Right ventricle myocardium inferior (tissue), 1 donor: Measurements from ENCODE around the gene CDCA8. TPM values are rescaled to one million over a fixed set of nuclear protein-coding genes. Genes with fewer than 3 reads are reported as not detected.

Source experiments
- ATAC-seq: fragments of 200-7000 bp; cut with Tn5 transposase; one replicate; pipeline ENCODE4 v1.9.1; 2020; ENCODE audit warnings: mild to moderate bottlenecking, moderate library complexity
- DNase-seq: peaks from one replicate; pipeline ENCODE4 v3.0.0; 2021; ENCODE audit errors: missing footprints
- intact Hi-C: fragments of 100-400 bp; cut with DNase I; formaldehyde crosslinking; loops from one replicate; pipeline ENCODE4 v1.11.0; 2022
- long read RNA-seq: library from polyadenylated mRNA; unstranded; transcript quantifications from one replicate; pipeline ENCODE4 v2.0.0, GENCODE V29; 2021
- total RNA-seq: library from RNA; stranded (reverse); fragmentation: NEBNext Ultra II Directional; extraction: Animal tissue kit (Norgen Biotek cat#: 25700); gene quantifications from one replicate; pipeline ENCODE4 v1.2.1, GENCODE V29; 2021
- donor health status: DM: no; HTN: yes; CAD: no; lungs with severe emphysema.

CDCA8 gene
- total RNA-seq: 0.60 TPM
- long read RNA-seq: 0 reads

DNA sequence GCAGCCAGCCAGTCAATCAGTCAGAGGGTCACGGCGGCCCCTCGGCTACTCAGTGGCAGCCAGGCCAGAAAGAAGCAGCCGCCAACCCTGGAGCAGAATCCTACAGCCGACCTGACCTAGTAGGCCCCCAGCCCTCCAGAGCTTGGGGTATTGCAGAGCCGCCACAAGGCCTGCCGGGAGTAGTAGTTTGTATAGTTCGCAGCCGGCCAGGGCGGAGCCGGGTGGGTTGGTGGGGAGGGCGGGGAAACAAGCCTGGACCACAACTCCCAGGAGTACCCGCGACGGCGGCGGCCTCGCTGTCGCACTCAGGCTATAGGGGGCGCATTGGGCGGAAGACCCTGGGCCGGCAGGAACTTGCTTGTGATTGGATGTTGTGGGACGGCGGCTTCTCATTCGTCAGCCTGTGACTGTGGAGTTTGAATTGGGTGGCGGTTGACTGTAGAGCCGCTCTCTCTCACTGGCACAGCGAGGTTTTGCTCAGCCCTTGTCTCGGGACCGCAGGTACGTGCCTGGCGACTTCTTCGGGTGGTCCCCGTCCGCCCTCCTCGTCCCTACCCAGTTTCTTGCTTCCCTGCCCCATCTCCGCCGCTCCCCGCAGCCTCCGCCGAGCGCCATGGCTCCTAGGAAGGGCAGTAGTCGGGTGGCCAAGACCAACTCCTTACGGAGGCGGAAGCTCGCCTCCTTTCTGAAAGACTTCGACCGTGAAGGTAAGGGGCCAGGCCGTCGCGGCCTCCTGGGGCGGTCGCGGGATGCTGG is at the start of gene CDCA8:
Gene CDCA8, plus strand, starts transcription at position 439 of the 756 bp plus-strand sequence. Its CDS starts 175 bp downstream, at position 614.
- intact Hi-C loops: loop anchor here (5.0 kb wide), 3 partner anchors 115 to 240 kb away; partner anchors contain the start of genes C1orf122 and YRDC
- DNase-seq: peak; percentile 99
- ATAC-seq: peak; percentile 97

DNA sequence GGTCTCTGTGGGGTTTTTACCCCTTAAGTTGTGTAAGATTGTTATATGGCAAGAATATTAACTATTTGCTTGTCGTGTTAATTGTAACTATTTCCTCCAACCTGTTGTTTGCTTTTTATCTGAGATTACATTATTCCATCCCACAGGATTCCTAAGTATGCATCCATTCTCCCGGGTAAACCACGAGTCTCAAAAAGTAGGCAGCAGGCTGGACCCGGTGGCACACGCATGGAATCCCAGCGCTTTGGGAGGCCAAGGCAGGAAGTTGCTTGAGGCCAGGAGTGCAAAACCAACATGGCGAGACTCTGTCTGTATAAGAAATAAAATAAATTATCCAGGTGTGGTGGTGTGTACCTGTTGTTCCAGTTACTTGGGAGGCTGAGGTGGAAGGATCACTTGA is 45.0 kb upstream of the CDCA8 start:
- ATAC-seq (no peak), DNase-seq (no peak)
- intact Hi-C loops: no loop called here

DNA sequence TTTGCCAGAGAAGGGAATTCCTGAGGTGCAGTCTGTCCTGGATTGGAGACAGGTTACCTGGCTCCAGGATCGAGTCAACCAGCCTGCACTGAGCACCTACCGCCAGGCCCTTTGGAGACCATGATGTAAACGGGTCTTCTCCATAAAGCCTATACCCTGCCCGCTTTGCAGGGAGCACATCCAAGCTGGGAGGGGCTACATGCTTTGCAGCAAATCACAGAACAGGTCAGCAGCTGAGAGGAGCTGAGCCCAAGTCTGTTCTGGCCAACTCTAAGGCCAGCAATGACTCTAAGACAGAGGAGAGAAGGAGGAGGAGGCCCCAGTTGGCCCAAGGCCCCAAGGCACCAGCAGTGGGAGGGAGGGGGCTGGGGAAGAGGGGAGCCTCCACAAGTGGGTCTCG is 42.1 kb upstream of the CDCA8 start:
- ATAC-seq (no peak), DNase-seq (no peak)

DNA sequence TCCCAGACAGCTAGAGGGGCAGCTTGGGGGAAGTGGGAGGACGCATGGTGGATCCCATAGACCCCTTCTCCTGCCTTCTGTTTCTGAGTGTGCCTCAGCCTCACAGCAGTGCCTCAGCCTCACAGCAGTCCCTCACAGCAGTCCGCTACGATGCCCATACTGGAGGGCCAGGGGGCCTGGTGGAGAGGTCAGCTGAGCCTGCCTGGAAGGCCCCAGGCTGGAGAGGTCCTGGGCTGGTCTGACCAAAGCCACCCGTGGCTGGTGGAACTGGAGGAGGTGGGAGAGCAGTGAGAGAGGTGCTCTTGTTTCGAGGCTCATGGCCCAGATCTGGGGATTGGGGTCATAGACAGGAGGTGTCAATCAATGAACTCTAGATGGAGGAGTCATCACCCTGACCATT is 41.6 kb upstream of the CDCA8 start:
- ATAC-seq: no peak
- intact Hi-C loops: no loop called here
- DNase-seq: no peak

More for the DNA sequence above, 42.1 kb upstream of the CDCA8 start:
- intact Hi-C loops: no loop called here

DNA sequence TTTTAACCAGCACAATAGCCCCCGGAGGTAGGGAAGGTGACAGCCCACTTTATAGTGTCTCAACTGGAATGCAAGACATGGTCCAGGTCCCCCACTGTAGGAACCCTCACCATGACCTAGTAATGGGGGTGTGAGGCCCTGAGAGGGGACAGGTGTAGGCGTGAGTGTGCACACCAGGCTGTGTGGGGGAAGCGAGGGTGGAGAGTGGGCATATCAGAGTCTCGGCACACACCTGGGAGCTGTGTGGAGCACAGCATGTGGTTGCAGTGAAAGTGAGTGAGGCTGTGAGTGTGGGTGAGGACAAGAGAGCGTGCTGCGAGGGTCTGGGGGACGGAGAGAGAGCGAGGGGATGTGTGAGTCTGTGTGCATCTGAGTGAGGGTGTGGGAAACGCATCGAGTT is 40.5 kb upstream of the CDCA8 start:
- intact Hi-C loops: no loop called here
- DNase-seq: no peak
- no peak for ATAC-seq

DNA sequence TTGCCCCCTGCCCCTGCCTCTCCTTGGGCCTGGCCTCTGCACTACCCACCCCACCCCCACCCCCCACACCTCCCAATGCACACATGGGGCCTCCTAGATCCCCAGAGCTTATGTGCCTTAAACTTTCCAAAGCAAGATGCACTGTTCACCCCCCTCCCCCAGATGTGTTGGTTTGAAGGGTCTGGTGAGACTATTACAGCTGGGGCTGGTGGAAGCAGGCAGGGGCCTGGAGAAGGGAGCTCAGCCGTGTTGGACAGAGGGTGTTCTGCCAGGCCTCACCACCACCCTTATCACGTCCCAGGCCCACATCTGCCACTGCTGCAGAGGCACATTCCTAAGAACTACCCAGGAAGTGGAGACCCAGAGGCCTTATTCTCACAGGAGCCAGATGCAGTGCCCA is 39.3 kb upstream of the CDCA8 start:
- ATAC-seq (no peak), DNase-seq (no peak)
- intact Hi-C loops: no loop called here

DNA sequence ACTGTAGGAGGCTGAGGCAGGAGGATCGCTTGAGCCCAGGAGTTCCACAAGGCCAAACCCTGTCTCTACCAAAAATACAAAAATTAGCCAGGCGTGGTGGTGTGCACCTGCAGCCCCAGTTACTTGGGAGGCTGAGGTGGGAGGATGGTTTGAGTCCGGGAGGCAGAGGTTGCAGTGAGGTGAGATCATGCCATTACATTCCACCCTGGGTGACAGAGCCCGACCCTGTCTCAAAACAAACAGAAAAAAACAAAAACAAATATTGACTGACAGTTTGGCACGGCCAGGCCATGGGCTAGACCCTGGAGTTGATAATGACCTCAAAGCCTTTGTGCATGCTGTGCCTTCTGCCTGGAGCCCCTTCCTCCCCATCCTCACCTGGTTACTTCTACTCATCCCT is 38.4 kb upstream of the CDCA8 start:
- DNase-seq (no peak), ATAC-seq (no peak)
- intact Hi-C loops: no loop called here

DNA sequence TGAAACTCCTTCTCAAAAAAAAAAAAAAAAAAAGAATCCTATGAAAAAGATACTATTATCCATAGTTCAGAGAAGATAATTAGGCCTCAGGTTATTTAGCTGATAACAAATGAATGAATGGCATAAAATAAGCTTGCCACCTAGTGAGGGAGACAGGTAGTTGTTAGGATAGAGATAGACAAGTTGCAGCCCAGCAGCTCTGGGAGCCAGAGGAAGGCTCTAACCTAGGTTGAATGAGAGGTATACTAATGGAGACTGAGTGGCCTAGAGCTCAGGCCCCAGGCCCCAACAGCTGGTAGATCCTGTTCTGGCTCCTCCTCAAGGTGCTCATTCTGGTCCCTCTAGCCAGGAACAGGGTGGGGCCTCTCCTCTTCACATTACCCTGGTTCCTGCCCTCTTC is 37.0 kb upstream of the CDCA8 start:
- ATAC-seq (no peak), DNase-seq (no peak)
- intact Hi-C loops: no loop called here

DNA sequence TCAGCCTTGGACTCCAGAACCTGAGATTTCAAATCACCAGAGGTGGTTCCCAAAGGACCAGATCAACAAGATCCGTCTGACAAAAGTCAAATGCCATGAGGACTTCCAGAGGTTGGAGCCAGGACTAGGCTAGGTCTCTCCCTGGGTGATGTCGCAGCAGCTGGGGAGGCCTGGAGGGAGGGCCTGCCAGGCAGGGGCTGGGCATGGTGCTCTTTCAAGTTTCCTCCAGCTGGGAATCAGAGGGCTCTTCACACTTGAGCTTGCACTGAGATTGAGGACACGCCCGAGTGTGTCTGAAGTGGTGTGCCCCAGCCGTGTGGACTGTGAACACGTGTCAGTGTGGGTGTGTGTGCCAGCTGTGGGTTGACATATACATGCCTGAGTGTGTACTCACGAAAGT is 36.3 kb upstream of the CDCA8 start:
- intact Hi-C loops: no loop called here
- ATAC-seq: no peak
- DNase-seq: no peak

DNA sequence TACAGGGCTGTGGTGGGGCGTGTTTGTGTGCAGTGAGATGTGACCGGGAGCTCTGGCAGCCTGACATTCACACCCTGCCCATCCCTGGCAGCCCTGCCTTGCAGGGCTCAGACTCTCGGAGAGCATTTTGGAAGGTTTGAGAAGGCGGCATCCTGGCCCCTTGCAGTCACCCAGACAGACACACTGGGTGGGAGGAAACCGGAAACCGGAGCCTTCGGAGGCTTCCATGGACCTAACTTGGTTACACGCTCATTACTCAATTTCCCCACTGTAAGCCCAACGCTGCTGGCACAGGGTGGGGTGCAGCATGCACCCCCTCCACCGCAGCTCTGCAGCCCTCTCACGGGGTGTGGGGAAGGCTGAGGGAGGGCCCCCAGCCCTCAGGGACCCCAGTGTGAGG is 35.4 kb upstream of the CDCA8 start:
- ATAC-seq: no peak
- intact Hi-C loops: no loop called here
- no peak for DNase-seq

DNA sequence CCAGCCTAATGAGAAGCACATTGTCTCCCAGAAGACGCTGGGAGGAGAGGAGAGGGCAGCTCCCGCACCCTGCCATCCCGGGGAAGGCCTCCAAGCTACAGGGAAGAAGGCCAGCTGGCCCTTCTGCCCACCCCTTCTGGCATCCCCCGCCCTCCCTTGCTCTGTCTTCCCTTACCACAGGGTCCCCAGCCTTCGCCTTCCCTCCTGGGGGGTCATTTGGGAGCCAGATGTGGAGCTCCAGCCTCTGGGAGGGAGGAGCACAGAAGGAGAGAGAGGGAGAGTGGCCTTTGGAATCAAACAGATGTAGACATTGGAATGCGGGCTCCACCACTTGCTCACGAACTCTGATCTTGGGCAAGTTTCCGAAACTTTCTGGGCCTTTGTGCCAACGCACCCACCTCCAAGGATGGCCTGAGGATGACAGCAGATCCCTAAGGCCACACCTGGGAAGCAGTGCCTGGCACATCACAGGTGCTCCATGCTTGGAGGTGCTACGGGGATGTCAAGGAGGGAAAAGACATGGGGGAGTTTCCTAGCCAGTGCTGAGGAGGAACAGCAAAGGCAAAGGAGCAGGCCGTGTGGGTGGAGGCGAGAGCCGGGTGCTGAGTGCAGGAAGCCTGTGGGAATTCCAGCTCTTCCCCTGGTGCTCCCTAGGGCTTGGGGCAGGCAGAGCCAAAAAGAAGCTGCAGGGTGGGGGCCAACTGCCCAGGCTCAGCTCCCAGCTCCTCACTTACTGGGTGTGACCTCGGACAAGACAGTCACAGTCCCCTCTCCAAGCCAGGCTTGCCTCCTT is 34.5 kb upstream of the CDCA8 start:
- DNase-seq (no peak), ATAC-seq (no peak)
- intact Hi-C loops: no loop called here

DNA sequence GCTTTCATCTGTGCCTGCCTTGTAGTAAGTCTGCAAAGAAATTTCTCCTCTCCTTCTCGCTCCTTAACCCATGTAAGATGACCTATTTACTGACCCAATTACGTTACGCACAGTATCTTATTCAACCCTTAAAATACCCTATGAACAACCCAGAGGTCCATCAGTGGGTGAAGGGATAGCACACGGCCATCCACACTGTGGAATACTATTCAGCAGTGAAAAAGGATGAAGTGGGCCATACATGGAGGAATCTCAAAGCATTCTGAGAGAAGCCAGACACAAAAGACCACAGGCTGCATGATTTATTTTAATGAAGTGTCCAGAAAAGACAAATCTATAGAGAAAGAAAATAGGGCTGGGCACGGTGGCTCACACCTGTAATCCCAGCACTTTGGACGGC is 33.8 kb upstream of the CDCA8 start:
- ATAC-seq (no peak), DNase-seq (no peak)
- intact Hi-C loops: no loop called here

DNA sequence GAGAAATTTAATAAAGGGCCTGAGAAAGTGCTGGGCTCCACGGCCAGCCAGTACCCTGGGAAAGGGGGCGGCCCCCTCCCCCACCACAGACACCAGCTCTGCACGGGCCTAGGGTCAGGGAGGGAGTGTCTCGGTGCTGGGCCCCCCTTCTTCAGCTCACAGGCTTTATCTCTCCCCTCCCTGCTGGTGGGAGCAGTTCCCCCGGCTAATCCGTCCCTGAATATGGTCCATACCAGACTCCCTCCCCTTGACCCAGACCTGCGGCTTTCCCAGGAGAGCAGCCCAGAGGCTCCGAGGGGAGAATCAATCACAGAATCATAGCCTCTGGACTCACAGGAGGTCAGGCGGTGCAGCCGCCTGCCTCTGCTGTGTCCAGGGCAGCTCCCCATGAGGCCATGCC is 31.7 kb upstream of the CDCA8 start:
- no peak for ATAC-seq
- DNase-seq: no peak
- intact Hi-C loops: no loop called here

DNA sequence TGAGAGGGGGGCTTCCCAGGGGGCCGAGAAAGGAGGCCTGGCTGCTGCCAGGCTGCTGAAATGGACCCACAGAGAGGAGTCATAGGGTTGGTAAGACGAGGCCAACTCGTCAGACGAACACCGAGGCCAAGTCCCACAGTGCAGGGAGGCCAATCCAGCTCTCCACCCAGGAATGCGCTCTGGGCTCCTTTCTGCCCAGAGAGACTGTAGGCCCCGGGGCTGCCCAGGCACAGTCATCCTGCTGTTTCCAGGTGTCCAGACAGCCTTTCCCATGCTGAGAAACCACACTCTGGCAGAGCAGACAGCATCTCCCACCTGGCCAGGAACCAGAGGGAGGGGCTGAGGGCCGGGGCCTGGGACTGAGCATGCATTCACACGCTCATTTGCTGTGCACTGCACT is 30.9 kb upstream of the CDCA8 start:
- intact Hi-C loops: no loop called here
- DNase-seq (no peak), ATAC-seq (no peak)

DNA sequence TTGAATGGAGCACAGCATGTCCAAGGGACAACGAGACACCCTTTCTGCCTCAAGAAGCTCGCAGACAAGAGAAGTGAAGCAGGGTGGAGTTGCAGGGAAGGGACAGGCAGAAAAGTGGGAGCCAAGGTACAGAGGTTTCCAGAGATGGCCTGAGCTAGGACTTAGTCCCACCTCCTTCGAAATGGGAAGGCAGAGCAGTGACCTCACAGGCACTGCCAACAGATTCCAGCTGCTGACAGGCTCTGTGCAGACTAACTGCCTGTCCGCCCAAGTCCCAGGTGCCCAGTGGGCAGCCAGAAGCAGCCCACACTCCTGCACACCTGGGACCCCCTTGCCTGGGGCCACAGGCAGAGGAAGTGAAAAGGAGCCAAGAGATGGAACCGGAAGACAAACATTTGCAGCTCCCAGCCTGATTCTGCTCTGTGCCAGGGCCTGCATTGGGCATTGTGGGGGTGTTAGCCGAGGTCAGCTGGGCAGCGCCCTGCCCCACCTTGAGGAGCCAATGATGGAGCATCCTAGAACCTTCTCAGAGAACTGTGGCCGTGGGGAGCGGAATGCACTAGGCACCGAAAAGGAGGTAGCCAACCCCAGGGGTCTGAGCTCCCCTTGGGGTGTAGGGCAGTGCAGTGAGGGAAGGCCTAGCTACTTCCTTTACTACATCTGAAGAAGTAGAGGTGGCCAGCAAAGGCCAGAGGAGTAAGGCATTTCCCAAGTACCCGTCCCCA is 30.1 kb upstream of the CDCA8 start:
- DNase-seq (no peak), ATAC-seq (no peak)
- intact Hi-C loops: no loop called here

DNA sequence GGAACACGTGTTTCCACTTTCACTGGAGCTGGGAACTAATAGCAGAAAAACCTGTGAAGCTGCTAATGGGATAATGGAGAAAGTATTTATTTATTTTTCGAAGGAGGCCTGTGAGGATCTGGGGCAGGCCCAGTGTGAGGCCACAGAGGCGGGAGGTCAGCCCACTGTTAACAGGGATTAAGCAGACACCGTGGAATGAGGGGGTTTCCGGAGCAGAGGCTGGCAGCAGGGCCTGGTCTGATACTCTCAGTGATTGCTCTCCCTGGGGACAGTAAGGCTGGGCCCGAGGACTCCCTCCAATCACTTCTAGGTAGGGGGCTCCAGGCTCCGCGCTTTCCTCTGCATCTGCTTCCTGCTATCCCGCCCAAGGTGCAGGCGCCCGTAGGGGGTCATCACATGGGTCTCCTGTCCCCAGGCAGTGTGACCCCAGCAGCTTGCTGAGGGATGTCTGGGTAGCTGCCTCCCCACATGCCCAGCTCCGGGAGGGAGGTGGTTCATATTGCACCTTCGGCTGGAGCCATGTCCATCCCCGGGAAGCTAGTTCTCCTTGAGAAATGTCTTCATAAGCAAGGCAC is 28.8 kb upstream of the CDCA8 start:
- DNase-seq: no peak
- intact Hi-C loops: no loop called here
- ATAC-seq: no peak

DNA sequence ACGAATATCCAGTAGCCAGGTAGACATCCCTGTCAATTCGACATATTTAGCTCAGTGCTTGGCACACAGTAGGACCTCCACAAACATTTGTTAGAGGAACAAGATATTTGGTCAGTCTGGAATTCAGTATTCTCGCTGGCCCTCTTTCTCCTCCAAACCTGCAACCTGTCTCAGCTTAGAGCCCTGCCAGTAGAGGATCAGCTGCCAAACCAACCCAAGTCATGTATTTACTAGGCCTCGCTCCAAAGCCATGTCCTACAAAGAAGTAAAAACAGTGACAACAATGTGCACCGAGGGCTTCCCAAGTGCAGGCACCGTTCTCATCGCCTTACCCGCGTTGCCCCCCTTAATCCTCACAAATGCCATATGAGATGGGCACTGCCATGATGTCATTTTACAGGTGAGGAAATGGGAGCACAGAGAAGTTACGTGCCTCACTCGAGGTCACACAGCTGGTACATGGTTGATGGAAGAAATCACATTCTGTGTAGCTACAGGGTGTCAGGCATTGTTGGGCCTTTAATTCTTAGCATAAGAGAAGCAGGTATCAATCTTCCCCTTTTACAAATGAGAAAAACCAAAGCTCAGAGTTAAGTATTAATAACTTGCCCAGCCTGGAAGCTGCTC is 26.0 kb upstream of the CDCA8 start:
- no peak for DNase-seq
- ATAC-seq: no peak
- intact Hi-C loops: no loop called here

DNA sequence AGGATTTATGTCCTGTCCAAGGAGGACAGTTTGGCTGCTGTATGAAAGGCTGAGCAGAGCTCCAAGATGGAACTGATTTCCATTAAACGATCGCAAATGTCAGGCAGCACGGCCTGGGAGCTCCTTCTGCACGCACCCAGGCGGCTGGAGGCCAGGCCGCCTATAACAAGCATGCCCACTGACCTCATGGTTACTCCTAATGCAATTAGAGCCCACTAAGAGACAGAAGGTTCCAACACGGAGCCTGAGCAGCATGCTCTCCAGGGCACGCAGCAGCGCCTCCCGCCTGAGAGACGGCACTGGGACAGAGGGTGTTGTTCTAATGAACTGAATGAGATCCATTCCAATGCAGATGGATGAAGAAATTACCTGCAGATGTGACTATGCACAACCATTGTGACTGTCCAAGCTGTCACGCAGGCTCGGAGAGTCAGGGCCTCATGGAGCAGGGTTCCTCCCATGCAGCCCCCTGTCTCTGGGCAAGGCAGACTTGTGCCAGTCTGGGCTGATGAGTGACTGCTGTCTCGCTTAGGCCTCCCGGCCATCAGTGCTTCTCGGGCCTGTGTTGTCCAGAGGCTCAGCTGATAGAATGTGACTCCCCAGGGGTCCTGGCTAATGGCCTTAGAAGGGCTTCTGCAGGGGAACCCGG is 25.2 kb upstream of the CDCA8 start:
- intact Hi-C loops: no loop called here
- no peak for ATAC-seq

More for the DNA sequence above, 25.2 kb upstream of the CDCA8 start:
- no peak for DNase-seq
